ENCODE results near the gene PRR27.
"Not testable (repeated sequence)": the region's sequence is repeated elsewhere in the genome, so short reads cannot be mapped to it uniquely, and the experiment has no call there.

Gene PRR27

DNA sequence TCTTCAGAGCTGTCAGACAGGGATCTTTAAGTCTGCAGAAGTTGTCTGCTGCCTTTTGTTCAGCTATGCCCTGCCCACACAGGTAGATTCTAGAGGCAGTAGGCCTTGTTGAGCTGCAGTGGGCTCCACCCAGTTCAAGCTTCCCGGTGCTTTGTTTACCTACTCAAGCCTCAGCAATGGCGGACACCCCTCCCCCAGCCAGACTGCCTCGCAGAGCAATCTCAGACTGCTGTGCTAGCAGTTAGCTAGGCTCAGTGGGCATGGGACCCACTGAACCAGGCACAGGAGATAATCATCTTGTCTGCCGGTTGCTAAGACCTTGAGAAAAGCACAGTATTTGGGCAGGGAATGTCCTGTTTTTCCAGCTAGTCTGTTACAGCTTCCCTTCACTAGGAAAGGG lies 58.7 kb downstream of the PRR27 start:
- DNase-seq, result not testable (repeated sequence)
